ENCODE results near the gene HNRNPL. TPM values are rescaled to one million over a fixed set of nuclear protein-coding genes. Genes with fewer than 3 reads are reported as not detected.
A peak's percentile ranks its signal among the peaks of the same experiment; 100 is the strongest.
"Not testable (repeated sequence)": the region's sequence is repeated elsewhere in the genome, so short reads cannot be mapped to it uniquely, and the experiment has no call there.

Gene HNRNPL
- total RNA-seq, 2 experiments from 2014 or later: 509 to 553 TPM

GRCh38 chr19:38836983-38837626 lies 12.7 kb downstream of the HNRNPL start:
- H3K4me1 Mint-ChIP-seq (ENCODE audit: low read depth): peaks cover 42% of the 10 kb centered on the region
- peak overlapping the region; percentile 57 for H3K27ac Mint-ChIP-seq
- no peak for DNase-seq
- peaks cover 66% of the 10 kb centered on the region for H3K36me3 Mint-ChIP-seq (ENCODE audit: low read depth)
- no peak overlapping the region for H3K4me3 Mint-ChIP-seq
- no peak for ATAC-seq
- CTCF ChIA-PET: no interaction called here
- H3K27me3 Mint-ChIP-seq (ENCODE audit: low read depth): no peaks in the 10 kb centered on the region
- H3K9me3 Mint-ChIP-seq (ENCODE audit: insufficient read depth): no peaks in the 10 kb centered on the region
- POLR2A ChIA-PET: interaction anchor here (0.6 to 1.2 kb wide), 3 partner anchors 42 to 1583 kb away, joined by 3 read pairs; partner anchors contain the start of genes MRPS12 and SARS2

GRCh38 chr19:38836159-38836982 lies 13.4 kb downstream of the HNRNPL start:
- Mint-ChIP-seq H3K27me3 (ENCODE audit: low read depth) (no peaks in the 10 kb centered on the region), H3K9me3 (ENCODE audit: insufficient read depth) (no peaks in the 10 kb centered on the region), H3K27ac (peak overlapping the region; percentile 34), H3K4me1 (ENCODE audit: low read depth) (peaks cover 39% of the 10 kb centered on the region), H3K36me3 (ENCODE audit: low read depth) (peaks cover 58% of the 10 kb centered on the region), H3K4me3 (no peak overlapping the region)
- DNase-seq (no peak), ATAC-seq (no peak)
- ChIA-PET POLR2A (interaction anchor here (0.7 kb wide), 2 partner anchors 52 to 1915 kb away, joined by 3 read pairs; no protein-coding TSS in a partner anchor), CTCF (interaction anchor here (1.6 kb wide), 1 partner anchor 94 kb away, joined by 8 read pairs; the partner anchor contains the start of genes MRPS12 and SARS2)

DNA sequence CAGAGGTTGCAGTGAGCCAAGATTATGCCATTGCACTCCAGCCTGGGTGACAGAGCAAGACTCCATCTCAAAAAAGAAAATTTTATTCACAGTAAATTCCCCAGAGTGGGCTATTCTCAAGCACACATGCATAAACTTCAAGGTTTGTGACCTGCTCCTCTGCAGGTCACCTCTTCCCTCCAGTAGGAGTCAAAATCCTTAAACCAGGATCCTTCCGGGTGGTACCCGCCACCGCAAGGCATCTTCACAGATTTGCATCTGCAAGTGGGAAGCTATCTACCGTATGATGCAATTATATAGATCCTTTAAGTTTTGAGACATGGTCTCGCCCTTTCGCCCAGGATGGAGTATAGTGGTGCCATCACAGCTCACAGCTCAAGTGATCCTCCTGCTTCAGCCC lies 15.2 kb downstream of the HNRNPL start:
- Mint-ChIP-seq H3K27ac (peak overlapping the region; percentile 49), H3K36me3 (ENCODE audit: low read depth) (peaks cover 51% of the 10 kb centered on the region)
- CTCF ChIA-PET: interaction anchor here (0.9 to 1.1 kb wide), 3 partner anchors 12 to 432 kb away, joined by 3 read pairs; partner anchors contain the start of gene FAM98C

GRCh38 chr19:38834104-38834490 lies 15.7 kb downstream of the HNRNPL start:
- no peak for ATAC-seq
- no peaks in the 10 kb centered on the region for H3K9me3 Mint-ChIP-seq (ENCODE audit: insufficient read depth)
- peaks cover 46% of the 10 kb centered on the region for H3K36me3 Mint-ChIP-seq (ENCODE audit: low read depth)
- peaks cover 35% of the 10 kb centered on the region for H3K4me1 Mint-ChIP-seq (ENCODE audit: low read depth)
- H3K27me3 Mint-ChIP-seq (ENCODE audit: low read depth): no peaks in the 10 kb centered on the region
- ChIA-PET POLR2A (interaction anchor here (1.0 kb wide), 1 partner anchor 8 kb away, joined by 3 read pairs; no protein-coding TSS in a partner anchor), CTCF (interaction anchor here (0.9 to 1.1 kb wide), 3 partner anchors 12 to 431 kb away, joined by 3 read pairs; partner anchors contain the start of gene FAM98C)
- no peak for DNase-seq
- H3K4me3 Mint-ChIP-seq: no peak overlapping the region
- no peak overlapping the region for H3K27ac Mint-ChIP-seq

More for the DNA sequence above, 15.2 kb downstream of the HNRNPL start:
- H3K4me1 Mint-ChIP-seq (ENCODE audit: low read depth): peaks cover 40% of the 10 kb centered on the region
- DNase-seq (no peak), ATAC-seq (no peak)
- no peaks in the 10 kb centered on the region for H3K9me3 Mint-ChIP-seq (ENCODE audit: insufficient read depth)
- no peaks in the 10 kb centered on the region for H3K27me3 Mint-ChIP-seq (ENCODE audit: low read depth)
- H3K4me3 Mint-ChIP-seq: no peak overlapping the region
- POLR2A ChIA-PET: interaction anchor here (0.6 to 1.0 kb wide), 3 partner anchors 8 to 15 kb away, joined by 3 read pairs; no protein-coding TSS in a partner anchor

DNA sequence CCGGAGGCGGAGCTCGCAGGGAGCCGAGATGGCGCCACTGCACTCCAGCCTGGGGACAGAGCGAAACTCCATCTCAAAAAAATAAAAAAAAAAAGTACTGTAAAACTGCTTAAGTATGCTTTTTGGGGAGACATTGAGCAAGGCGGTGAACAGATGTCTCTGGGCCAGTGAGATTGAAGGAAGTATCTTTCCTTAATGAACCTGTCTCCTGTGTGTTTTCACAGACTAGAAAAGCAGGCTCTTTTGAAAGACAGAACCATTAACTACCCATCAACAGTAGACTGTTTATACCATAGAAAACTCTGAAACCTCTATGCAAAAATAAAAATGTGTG lies 16.7 kb downstream of the HNRNPL start:
- Mint-ChIP-seq H3K4me3 (peak overlapping the region; percentile 3), H3K4me1 (ENCODE audit: low read depth) (peaks cover 31% of the 10 kb centered on the region), H3K27ac (no peak overlapping the region), H3K27me3 (ENCODE audit: low read depth) (no peaks in the 10 kb centered on the region), H3K36me3 (ENCODE audit: low read depth) (peaks cover 40% of the 10 kb centered on the region), H3K9me3 (ENCODE audit: insufficient read depth) (no peaks in the 10 kb centered on the region)
- ATAC-seq: no peak
- CTCF ChIA-PET: no interaction called here
- POLR2A ChIA-PET: interaction anchor here (3.1 kb wide), 1 partner anchor 15 kb away, joined by 27 read pairs; the partner anchor contains the start of gene HNRNPL
- DNase-seq: no peak

GRCh38 chr19:38831142-38831605 lies 18.6 kb downstream of the HNRNPL start:
- DNase-seq (peak; percentile 51), ATAC-seq (peak; percentile 35)
- Mint-ChIP-seq H3K4me3 (peak overlapping the region; percentile 92), H3K9me3 (ENCODE audit: insufficient read depth) (no peaks in the 10 kb centered on the region), H3K36me3 (ENCODE audit: low read depth) (peaks cover 32% of the 10 kb centered on the region), H3K4me1 (ENCODE audit: low read depth) (peaks cover 33% of the 10 kb centered on the region), H3K27ac (peak overlapping the region; percentile 88), H3K27me3 (ENCODE audit: low read depth) (no peaks in the 10 kb centered on the region)
- CTCF ChIA-PET: interaction anchor here (1.0 to 2.1 kb wide), 10 partner anchors 9 to 100 kb away, joined by 3 to 12 read pairs (median 6); partner anchors contain the start of genes MRPS12 and SARS2
- POLR2A ChIA-PET: interaction anchor here (0.6 to 3.1 kb wide), 7 partner anchors 10 to 457 kb away, joined by 3 to 27 read pairs (median 5); partner anchors contain the start of genes HNRNPL and PSMD8

DNA sequence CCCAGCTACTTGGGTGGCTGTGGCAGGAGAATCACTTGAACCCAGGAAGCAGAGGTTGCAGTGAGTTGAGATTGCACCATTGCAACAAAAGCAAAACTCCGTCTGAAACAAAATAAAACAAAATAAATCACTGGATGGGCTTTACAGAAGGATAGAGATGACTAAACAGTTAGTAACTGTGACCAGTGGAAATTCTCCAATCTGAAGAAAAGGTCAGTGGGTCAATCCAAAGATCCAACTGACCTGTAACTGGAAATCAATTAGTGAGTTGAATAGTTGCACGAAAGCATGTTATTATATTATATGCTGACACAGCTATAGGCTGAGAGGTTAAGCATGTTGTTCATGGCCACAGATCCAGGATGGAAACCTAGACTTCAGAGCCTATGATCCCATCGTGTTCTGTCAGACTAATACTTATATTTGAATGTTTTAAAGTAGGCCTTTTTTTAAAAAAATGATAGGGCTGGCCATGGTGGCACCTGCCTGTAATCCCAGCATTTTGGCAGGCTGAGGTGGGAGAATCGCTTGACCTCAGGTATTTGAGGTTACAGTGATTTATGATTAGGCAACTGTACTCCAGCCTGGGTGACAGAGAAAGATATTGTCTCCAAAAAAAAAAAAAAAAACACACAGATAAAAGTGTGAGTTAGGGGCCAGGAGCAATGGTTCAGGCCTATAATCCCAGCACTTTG lies 19.6 kb downstream of the HNRNPL start:
- Mint-ChIP-seq H3K27ac (peak overlapping the region; percentile 88), H3K36me3 (ENCODE audit: low read depth) (peaks cover 23% of the 10 kb centered on the region), H3K9me3 (ENCODE audit: insufficient read depth) (no peaks in the 10 kb centered on the region), H3K27me3 (ENCODE audit: low read depth) (no peaks in the 10 kb centered on the region), H3K4me1 (ENCODE audit: low read depth) (peaks cover 33% of the 10 kb centered on the region), H3K4me3 (peak overlapping the region; percentile 92)
- CTCF ChIA-PET: interaction anchor here (1.4 kb wide), 1 partner anchor 101 kb away, joined by 3 read pairs; the partner anchor contains the start of gene MRPS12
- POLR2A ChIA-PET: interaction anchor here (0.6 kb wide), 1 partner anchor 104 kb away, joined by 3 read pairs; no protein-coding TSS in a partner anchor
- DNase-seq (no peak), ATAC-seq (no peak)

GRCh38 chr19:38829203-38829602 lies 20.6 kb downstream of the HNRNPL start:
- H3K9me3 Mint-ChIP-seq (ENCODE audit: insufficient read depth); CTCF ChIA-PET; H3K27me3 Mint-ChIP-seq (ENCODE audit: low read depth); POLR2A ChIA-PET; ATAC-seq; DNase-seq; H3K4me3 Mint-ChIP-seq; H3K27ac Mint-ChIP-seq: not testable (repeated sequence)
- H3K4me1 Mint-ChIP-seq (ENCODE audit: low read depth): peaks cover 33% of the 10 kb centered on the region
- H3K36me3 Mint-ChIP-seq (ENCODE audit: low read depth): peaks cover 32% of the 10 kb centered on the region

GRCh38 chr19:38826856-38827551 lies 22.8 kb downstream of the HNRNPL start:
- H3K4me1 Mint-ChIP-seq (ENCODE audit: low read depth): peaks cover 28% of the 10 kb centered on the region
- H3K4me3 Mint-ChIP-seq: no peak overlapping the region
- DNase-seq: no peak
- H3K9me3 Mint-ChIP-seq (ENCODE audit: insufficient read depth): no peaks in the 10 kb centered on the region
- H3K27me3 Mint-ChIP-seq (ENCODE audit: low read depth): no peaks in the 10 kb centered on the region
- no peak overlapping the region for H3K27ac Mint-ChIP-seq
- H3K36me3 Mint-ChIP-seq (ENCODE audit: low read depth): peaks cover 54% of the 10 kb centered on the region
- POLR2A ChIA-PET: interaction anchor here (0.9 kb wide), 1 partner anchor 22 kb away, joined by 3 read pairs; no protein-coding TSS in a partner anchor
- CTCF ChIA-PET: no interaction called here
- no peak for ATAC-seq

GRCh38 chr19:38825936-38826335 lies 23.9 kb downstream of the HNRNPL start:
- ATAC-seq; H3K27ac Mint-ChIP-seq; H3K9me3 Mint-ChIP-seq (ENCODE audit: insufficient read depth); H3K27me3 Mint-ChIP-seq (ENCODE audit: low read depth); CTCF ChIA-PET; DNase-seq; H3K4me3 Mint-ChIP-seq: not testable (repeated sequence)
- H3K4me1 Mint-ChIP-seq (ENCODE audit: low read depth): peaks cover 20% of the 10 kb centered on the region
- H3K36me3 Mint-ChIP-seq (ENCODE audit: low read depth): peaks cover 55% of the 10 kb centered on the region
- POLR2A ChIA-PET: interaction anchor here (0.9 kb wide), 1 partner anchor 10 kb away, joined by 3 read pairs; no protein-coding TSS in a partner anchor
